Spleen (tissue), 11 donors: ENCODE data around the gene DSCAML1. TPM values are rescaled to one million over a fixed set of nuclear protein-coding genes. Genes with fewer than 3 reads are reported as not detected.

Source experiments
- DNase-seq: peaks from one replicate; pipeline ENCODE4 v3.0.0-alpha.2; 2020
- H3K27ac ChIP-seq, 8 donors: fragments of 200-600 bp; sonication (generic) in 7 of 8; 1 replicate in 4 of 8; 2 replicates in 4 of 8; pipeline versions ENCODE4 v1.5.0 to v1.8.0; 2016 to 2021; ENCODE audit warnings: inconsistent platforms in 4 of 8, mild to moderate bottlenecking in 4 of 8, moderate library complexity in 1 of 8
- H3K27me3 ChIP-seq, 7 donors: fragments of 200-600 bp; sonication (generic) in 6 of 7; replicated peaks in 1 of 7; 1 replicate in 4 of 7; 2 replicates in 3 of 7; pipeline versions ENCODE4 v1.5.0 to v1.8.0; 2016 to 2021; ENCODE audit warnings: inconsistent platforms in 3 of 7, mild to moderate bottlenecking in 1 of 7
- H3K36me3 ChIP-seq, 6 donors: fragments of 200-600 bp; sonication (generic) in 5 of 6; 1 replicate in 4 of 6; 2 replicates in 2 of 6; pipeline versions ENCODE4 v1.5.0 to v1.8.0; 2016 to 2021; ENCODE audit warnings: inconsistent platforms in 2 of 6
- H3K4me1 ChIP-seq, 6 donors: fragments of 200-600 bp; sonication (generic) in 5 of 6; 1 replicate in 3 of 6; 2 replicates in 3 of 6; pipeline versions ENCODE4 v1.5.0 to v1.8.0; 2016 to 2021; ENCODE audit warnings: inconsistent platforms in 3 of 6
- H3K4me3 ChIP-seq, 8 donors: fragments of 200-600 bp; sonication (generic) in 7 of 8; 1 replicate in 4 of 8; 2 replicates in 4 of 8; pipeline versions ENCODE4 v1.5.0 to v1.8.0; 2016 to 2021; ENCODE audit warnings: inconsistent platforms in 4 of 8, mild to moderate bottlenecking in 4 of 8, moderate library complexity in 2 of 8
- H3K9me3 ChIP-seq, 8 donors: fragments of 200-600 bp; sonication (generic) in 7 of 8; 1 replicate in 4 of 8; 2 replicates in 4 of 8; pipeline versions ENCODE4 v1.5.0 to v1.8.0; 2016 to 2021; ENCODE audit warnings: inconsistent platforms in 4 of 8
- CTCF ChIP-seq, 11 experiments: fragments of 200-600 bp in 7 of 11; fragments of 450-650 bp in 4 of 11; sonication (generic) in 4 of 11; IDR thresholded peaks in 8 of 11; conservative IDR thresholded peaks in 3 of 11; 1 replicate in 7 of 11; 2 replicates in 4 of 11; pipeline versions ENCODE4 v1.4.0 to v1.8.0; 2016 to 2021; ENCODE audit warnings: antibody characterized with exemption in 11 of 11, inconsistent platforms in 4 of 11, mild to moderate bottlenecking in 1 of 11
- POLR2A ChIP-seq, 3 donors: fragments of 450-650 bp; IDR thresholded peaks; one replicate each; pipeline ENCODE4 v1.5.1; 2017; ENCODE audit warnings: antibody characterized with exemption in 3 of 3, mild to moderate bottlenecking in 1 of 3
- POLR2AphosphoS5 ChIP-seq, 3 donors: sonication (generic); formaldehyde crosslinking; IDR thresholded peaks; one replicate each; pipeline ENCODE4 v1.5.1; 2017; ENCODE audit warnings: antibody characterized with exemption in 3 of 3
- WGBS, 5 donors: extraction: QIAGEN DNeasy Blood & Tissue Kit in 3 of 5; methylation state at CpG; one replicate each; pipeline versions ENCODE4 v1.1.5 to v1.1.7; 2013 to 2018; 5-methylcytosine and 5-hydroxymethylcytosine counted together
- intact Hi-C: fragments of 100-400 bp; cut with DNase I; formaldehyde crosslinking; loops from one replicate; pipeline ENCODE4 v1.15.0; 2023; ENCODE audit warnings: low total_unique reads
- polyA plus RNA-seq, 3 donors: library from polyadenylated mRNA; stranded (reverse); fragments of 200-250 nt; gene quantifications; one replicate each; pipeline ENCODE4 v1.2.1, GENCODE V29; 2013
- total RNA-seq, 7 donors: library from RNA; depleted of rRNA in 3 of 7; stranded (reverse); fragments of >200 nt in 3 of 7; fragmentation: NEBNext Ultra II Directional in 4 of 7; extraction: Animal tissue kit (Norgen Biotek cat#: 25700) in 4 of 7; gene quantifications; one replicate each; pipeline versions ENCODE4 v1.1.0 to v1.2.1, GENCODE V29; 2016 to 2021
- donor health status: healthy with polysubstance abuse.
- donor health status: DM: no; HTN: no; CAD: no; lungs with moderate emphysema.
- donor health status: DM: no; HTN: no; CAD: no.
- donor health status: Bipolar disorder and iron deficiency.
- donor health status: healthy.
- donor health status: DM: no; HTN: no; CAD: no.
- donor health status: DM: yes; HTN: yes; CAD: no.

DSCAML1 gene
- total and polyA plus RNA-seq, 10 donors, result 0.07 to 10.7 (median 2.3) TPM

- no peak overlapping the region for H3K27ac ChIP-seq
- no peaks in the 10 kb centered on the region for H3K4me1 ChIP-seq
- peaks cover 0 to 28% (median 0%) of the 10 kb centered on the region in 7 donors for H3K27me3 ChIP-seq
- peaks cover 0 to 7% (median 0%) of the 10 kb centered on the region in 8 donors for H3K9me3 ChIP-seq
- H3K36me3 ChIP-seq, result no peaks in the 10 kb centered on the region
- H3K4me3 ChIP-seq, result no peak overlapping the region
- 81 to 88% (median 83%) methylated on average over 4 of the region's 4 CpGs for WGBS, 5 donors
- intact Hi-C loops, result no loop called here
- TF ChIP-seq CTCF (IDR thresholded peaks at IDR 0.05 in 8 of 11, conservative IDR thresholded peaks at IDR 0.05 in 3 of 11) (no peak), POLR2AphosphoS5 (IDR thresholded peaks at IDR 0.05) (no peak), POLR2A (IDR thresholded peaks at IDR 0.05) (no peak)
- no peak for DNase-seq
Observed at GRCh38 chr11:117710211-117710610, 86.8 kb downstream of the DSCAML1 start.

GRCh38 chr11:117706322-117706814, 90.6 kb downstream of the DSCAML1 start:
- intact Hi-C loops, result no loop called here
- 87 to 96% (median 90%) methylated on average over 12 of the region's 12 CpGs for WGBS, 5 donors
- no peak for DNase-seq

GRCh38 chr11:117705866-117706265, 91.2 kb downstream of the DSCAML1 start:
- no peak for DNase-seq
- Histone ChIP-seq H3K27ac (no peak overlapping the region), H3K36me3 (no peaks in the 10 kb centered on the region), H3K27me3 (peaks cover 0 to 39% (median 0%) of the 10 kb centered on the region in 7 donors), H3K4me1 (no peaks in the 10 kb centered on the region), H3K9me3 (peaks cover 0 to 7% (median 0%) of the 10 kb centered on the region in 8 donors), H3K4me3 (no peak overlapping the region)
- no peak for TF ChIP-seq POLR2AphosphoS5 (IDR thresholded peaks at IDR 0.05)
- no peak for TF ChIP-seq POLR2A (IDR thresholded peaks at IDR 0.05)
- TF ChIP-seq CTCF (IDR thresholded peaks at IDR 0.05 in 8 of 11, conservative IDR thresholded peaks at IDR 0.05 in 3 of 11), result no peak
- WGBS, 5 donors, result 89 to 97% (median 92%) methylated on average over 6 of the region's 6 CpGs
- intact Hi-C loops, result no loop called here

More at GRCh38 chr11:117706322-117706814, 90.6 kb downstream of the DSCAML1 start:
- H3K27me3 ChIP-seq, result peaks cover 0 to 42% (median 0%) of the 10 kb centered on the region in 7 donors
- H3K4me3 ChIP-seq, result no peak overlapping the region
- peaks cover 0 to 7% (median 0%) of the 10 kb centered on the region in 8 donors for H3K9me3 ChIP-seq
- no peaks in the 10 kb centered on the region for H3K4me1 ChIP-seq
- H3K27ac ChIP-seq, result no peak overlapping the region
- TF ChIP-seq POLR2A (IDR thresholded peaks at IDR 0.05) (no peak), CTCF (IDR thresholded peaks at IDR 0.05 in 8 of 11, conservative IDR thresholded peaks at IDR 0.05 in 3 of 11) (no peak), POLR2AphosphoS5 (IDR thresholded peaks at IDR 0.05) (no peak)
- no peaks in the 10 kb centered on the region for H3K36me3 ChIP-seq

GRCh38 chr11:117704395-117705100, 92.5 kb downstream of the DSCAML1 start:
- WGBS, 5 donors, result 82 to 89% (median 86%) methylated on average over 24 of the region's 24 CpGs

More at GRCh38 chr11:117704395-117705100, 92.5 kb downstream of the DSCAML1 start:
- H3K4me3 ChIP-seq, result no peak overlapping the region
- peaks cover 0 to 5% (median 0%) of the 10 kb centered on the region in 8 donors for H3K9me3 ChIP-seq
- no peaks in the 10 kb centered on the region for H3K36me3 ChIP-seq
- H3K27me3 ChIP-seq, result peaks cover 0 to 26% (median 0%) of the 10 kb centered on the region in 7 donors
- H3K4me1 ChIP-seq, result no peaks in the 10 kb centered on the region
- intact Hi-C loops, result no loop called here
- no peak for DNase-seq
- H3K27ac ChIP-seq, result no peak overlapping the region
- no peak for TF ChIP-seq POLR2AphosphoS5 (IDR thresholded peaks at IDR 0.05)
- TF ChIP-seq CTCF (IDR thresholded peaks at IDR 0.05 in 8 of 11, conservative IDR thresholded peaks at IDR 0.05 in 3 of 11), result no peak
- TF ChIP-seq POLR2A (IDR thresholded peaks at IDR 0.05), result no peak
